Measurements from ENCODE around the gene UQCRC1. TPM values are rescaled to one million over a fixed set of nuclear protein-coding genes. Genes with fewer than 3 reads are reported as not detected.

Gene UQCRC1
- total and polyA plus RNA-seq, 2 experiments from 2014 or later, result 308 to 405 TPM

GRCh38 chr3:48573973-48574585 lies 35.4 kb downstream of the UQCRC1 start:
- H3K9me2 ChIP-seq (replicated peaks; ENCODE audit: insufficient read depth), result no peaks in the 10 kb centered on the region
- no peak overlapping the region for H3K4me2 ChIP-seq
- DNase-seq (ENCODE audit: low spot score), result no peak
- no peaks in the 10 kb centered on the region for H3K27me3 ChIP-seq
- no peak overlapping the region for H2AFZ ChIP-seq
- no peak overlapping the region for H3K27ac ChIP-seq
- H3K36me3 ChIP-seq (replicated peaks; ENCODE audit: insufficient read depth, low read depth), result no peaks in the 10 kb centered on the region
- TF ChIP-seq EZH2 (IDR thresholded peaks at IDR 0.05; ENCODE audit: borderline replicate concordance) (no peak), CTCF (IDR thresholded peaks at IDR 0.05; ENCODE audit: poor library complexity) (no peak), EZH2phosphoT487 (IDR thresholded peaks at IDR 0.05; ENCODE audit: low read depth, severe bottlenecking, unreplicated experiment) (no peak)
- H3K9me3 ChIP-seq (ENCODE audit: low read depth), result no peaks in the 10 kb centered on the region
- no peak overlapping the region for H3K4me3 ChIP-seq
- 96% methylated on average over 10 of the region's 10 CpGs for WGBS (ENCODE audit: low lambda C conversion rate, missing lambda C conversion rate)
- H3K4me1 ChIP-seq (ENCODE audit: insufficient read depth), result no peaks in the 10 kb centered on the region
- H4K20me1 ChIP-seq (ENCODE audit: insufficient read depth, poor library complexity, severe bottlenecking), result no peaks in the 10 kb centered on the region
- H3K79me2 ChIP-seq, result no peaks in the 10 kb centered on the region

- 81% methylated on average over 5 of the region's 7 CpGs for WGBS (ENCODE audit: low lambda C conversion rate, missing lambda C conversion rate)
- Histone ChIP-seq H3K4me3 (no peak overlapping the region), H3K4me1 (ENCODE audit: insufficient read depth) (no peaks in the 10 kb centered on the region), H3K4me2 (no peak overlapping the region), H3K79me2 (no peaks in the 10 kb centered on the region), H3K9me2 (replicated peaks; ENCODE audit: insufficient read depth) (no peaks in the 10 kb centered on the region), H4K20me1 (ENCODE audit: insufficient read depth, poor library complexity, severe bottlenecking) (no peaks in the 10 kb centered on the region), H3K27ac (no peak overlapping the region), H2AFZ (no peak overlapping the region), H3K36me3 (replicated peaks; ENCODE audit: insufficient read depth, low read depth) (no peaks in the 10 kb centered on the region), H3K27me3 (no peaks in the 10 kb centered on the region), H3K9me3 (ENCODE audit: low read depth) (no peaks in the 10 kb centered on the region)
- DNase-seq (ENCODE audit: low spot score), result no peak
- no peak for TF ChIP-seq EZH2 (IDR thresholded peaks at IDR 0.05; ENCODE audit: borderline replicate concordance)
- no peak for TF ChIP-seq CTCF (IDR thresholded peaks at IDR 0.05; ENCODE audit: poor library complexity)
- TF ChIP-seq EZH2phosphoT487 (IDR thresholded peaks at IDR 0.05; ENCODE audit: low read depth, severe bottlenecking, unreplicated experiment), result no peak
Measured at GRCh38 chr3:48572517-48572916, 36.9 kb downstream of the UQCRC1 start.

GRCh38 chr3:48571938-48572337 lies 37.5 kb downstream of the UQCRC1 start:
- TF ChIP-seq CTCF (IDR thresholded peaks at IDR 0.05; ENCODE audit: poor library complexity), result no peak
- no peak for TF ChIP-seq EZH2phosphoT487 (IDR thresholded peaks at IDR 0.05; ENCODE audit: low read depth, severe bottlenecking, unreplicated experiment)
- no peak for TF ChIP-seq EZH2 (IDR thresholded peaks at IDR 0.05; ENCODE audit: borderline replicate concordance)
- Histone ChIP-seq H3K4me2 (no peak overlapping the region), H3K36me3 (replicated peaks; ENCODE audit: insufficient read depth, low read depth) (no peaks in the 10 kb centered on the region), H3K79me2 (no peaks in the 10 kb centered on the region), H3K4me3 (no peak overlapping the region), H3K4me1 (ENCODE audit: insufficient read depth) (no peaks in the 10 kb centered on the region), H3K9me2 (replicated peaks; ENCODE audit: insufficient read depth) (no peaks in the 10 kb centered on the region), H2AFZ (no peak overlapping the region), H3K27ac (no peak overlapping the region), H3K9me3 (ENCODE audit: low read depth) (no peaks in the 10 kb centered on the region), H3K27me3 (no peaks in the 10 kb centered on the region), H4K20me1 (ENCODE audit: insufficient read depth, poor library complexity, severe bottlenecking) (no peaks in the 10 kb centered on the region)
- DNase-seq (ENCODE audit: low spot score), result no peak
- 89% methylated on average over 12 of the region's 12 CpGs for WGBS (ENCODE audit: low lambda C conversion rate, missing lambda C conversion rate)
